ENCODE results near the gene AACS. TPM values are rescaled to one million over a fixed set of nuclear protein-coding genes. Genes with fewer than 3 reads are reported as not detected.

Gene AACS
- total RNA-seq, 1 donor from 2014 or later = 32.2 TPM

GRCh38 chr12:125166041-125166440 lies 100.8 kb downstream of the AACS start:
- Mint-ChIP-seq H3K4me3 (no peak overlapping the region), H3K27ac (ENCODE audit: unreplicated experiment) (no peak overlapping the region), H3K36me3 (ENCODE audit: low read depth) (no peaks in the 10 kb centered on the region), H3K9me3 (no peaks in the 10 kb centered on the region), H3K27me3 (ENCODE audit: low read depth) (no peaks in the 10 kb centered on the region), H3K4me1 (peaks cover 6% of the 10 kb centered on the region)
- DNase-seq (ENCODE audit: low read depth, low spot score) = no peak
- TF ChIP-seq CTCF (conservative IDR thresholded peaks at IDR 0.05) = no peak

- no peak overlapping the region for H3K27ac Mint-ChIP-seq (ENCODE audit: unreplicated experiment)
- no peak overlapping the region for H3K4me3 Mint-ChIP-seq
- no peaks in the 10 kb centered on the region for H3K27me3 Mint-ChIP-seq (ENCODE audit: low read depth)
- no peak for DNase-seq (ENCODE audit: low read depth, low spot score)
- no peaks in the 10 kb centered on the region for H3K4me1 Mint-ChIP-seq
- no peak for TF ChIP-seq CTCF (conservative IDR thresholded peaks at IDR 0.05)
- no peaks in the 10 kb centered on the region for H3K9me3 Mint-ChIP-seq
- no peaks in the 10 kb centered on the region for H3K36me3 Mint-ChIP-seq (ENCODE audit: low read depth)
These were observed 102.4 kb downstream of the AACS start for GRCh38 chr12:125167658-125168057.

GRCh38 chr12:125169451-125169850 lies 104.2 kb downstream of the AACS start:
- no peaks in the 10 kb centered on the region for H3K36me3 Mint-ChIP-seq (ENCODE audit: low read depth)
- H3K27ac Mint-ChIP-seq (ENCODE audit: unreplicated experiment) = no peak overlapping the region
- no peak for DNase-seq (ENCODE audit: low read depth, low spot score)
- no peaks in the 10 kb centered on the region for H3K27me3 Mint-ChIP-seq (ENCODE audit: low read depth)
- no peak overlapping the region for H3K4me3 Mint-ChIP-seq
- H3K4me1 Mint-ChIP-seq = no peaks in the 10 kb centered on the region
- no peak for TF ChIP-seq CTCF (conservative IDR thresholded peaks at IDR 0.05)
- no peaks in the 10 kb centered on the region for H3K9me3 Mint-ChIP-seq

- no peak for TF ChIP-seq CTCF (conservative IDR thresholded peaks at IDR 0.05)
- Mint-ChIP-seq H3K27ac (ENCODE audit: unreplicated experiment) (no peak overlapping the region), H3K36me3 (ENCODE audit: low read depth) (no peaks in the 10 kb centered on the region), H3K4me1 (no peaks in the 10 kb centered on the region), H3K4me3 (no peak overlapping the region), H3K27me3 (ENCODE audit: low read depth) (no peaks in the 10 kb centered on the region), H3K9me3 (no peaks in the 10 kb centered on the region)
- no peak for DNase-seq (ENCODE audit: low read depth, low spot score)
These were observed 104.6 kb downstream of the AACS start for GRCh38 chr12:125169870-125170269.

- TF ChIP-seq CTCF (conservative IDR thresholded peaks at IDR 0.05) = no peak
- H3K4me1 Mint-ChIP-seq = no peaks in the 10 kb centered on the region
- H3K27ac Mint-ChIP-seq (ENCODE audit: unreplicated experiment) = no peak overlapping the region
- DNase-seq (ENCODE audit: low read depth, low spot score) = no peak
- H3K36me3 Mint-ChIP-seq (ENCODE audit: low read depth) = no peaks in the 10 kb centered on the region
- H3K9me3 Mint-ChIP-seq = no peaks in the 10 kb centered on the region
- no peak overlapping the region for H3K4me3 Mint-ChIP-seq
- H3K27me3 Mint-ChIP-seq (ENCODE audit: low read depth) = no peaks in the 10 kb centered on the region
These were observed 106.0 kb downstream of the AACS start for GRCh38 chr12:125171267-125171666.

All from neural crest cell (in vitro differentiated cells).